Suprapubic skin (tissue), 4 donors: ENCODE measurements around the gene FLOT2. TPM values are rescaled to one million over a fixed set of nuclear protein-coding genes. Genes with fewer than 3 reads are reported as not detected.
A peak's percentile ranks its signal among the peaks of the same experiment; 100 is the strongest.

ENCODE experiments used
- DNase-seq, 2 donors: peaks; one replicate each; pipeline ENCODE4 v3.0.0-alpha.2; 2019; ENCODE audit warnings: low spot score in 2 of 2
- H3K27ac ChIP-seq: fragments of 200-600 bp; sonication (generic); one replicate; pipeline ENCODE4 v1.5.1; 2019
- H3K27me3 ChIP-seq: fragments of 200-600 bp; sonication (generic); one replicate; pipeline ENCODE4 v1.5.1; 2019
- H3K36me3 ChIP-seq: fragments of 200-600 bp; sonication (generic); one replicate; pipeline ENCODE4 v1.5.1; 2019
- H3K4me1 ChIP-seq: fragments of 200-600 bp; sonication (generic); one replicate; pipeline ENCODE4 v1.5.1; 2019
- H3K4me3 ChIP-seq: fragments of 200-600 bp; sonication (generic); one replicate; pipeline ENCODE4 v1.5.1; 2019; ENCODE audit warnings: mild to moderate bottlenecking
- H3K9me3 ChIP-seq: fragments of 200-600 bp; sonication (generic); one replicate; pipeline ENCODE4 v1.5.1; 2019
- CTCF ChIP-seq, 2 donors: fragments of 200-600 bp in 1 of 2; fragments of 450-650 bp in 1 of 2; sonication (generic) in 1 of 2; IDR thresholded peaks; one replicate each; pipeline ENCODE4 v1.5.1; 2016 to 2019; ENCODE audit warnings: antibody characterized with exemption in 2 of 2, mild to moderate bottlenecking in 1 of 2, moderate library complexity in 1 of 2
- EP300 ChIP-seq: sonication (generic); formaldehyde crosslinking; IDR thresholded peaks from one replicate; pipeline ENCODE4 v1.6.1; 2017; ENCODE audit warnings: antibody characterized with exemption
- POLR2A ChIP-seq, 2 donors: fragments of 450-650 bp; IDR thresholded peaks; one replicate each; pipeline ENCODE4 v1.6.1; 2017; ENCODE audit warnings: antibody characterized with exemption in 2 of 2, mild to moderate bottlenecking in 2 of 2, moderate library complexity in 2 of 2
- POLR2AphosphoS5 ChIP-seq, 3 donors: sonication (generic); formaldehyde crosslinking; IDR thresholded peaks; one replicate each; pipeline ENCODE4 v1.6.1; 2017; ENCODE audit warnings: antibody characterized with exemption in 3 of 3
- WGBS: methylation state at CpG from one replicate; pipeline ENCODE4 v1.1.5; 2018; 5-methylcytosine and 5-hydroxymethylcytosine counted together
- total RNA-seq, 4 donors: library from RNA; depleted of rRNA; stranded (reverse); fragments of >200 nt; gene quantifications; one replicate each; pipeline ENCODE4 v1.1.0, GENCODE V29; 2016

FLOT2 gene
- total RNA-seq, 4 donors from 2014 or later: 41.7 to 57.5 (median 52.3) TPM

- Histone ChIP-seq H3K4me3 (no peak overlapping the region), H3K36me3 (peaks cover 97% of the 10 kb centered on the region), H3K27ac (no peak overlapping the region), H3K9me3 (no peaks in the 10 kb centered on the region), H3K27me3 (no peaks in the 10 kb centered on the region), H3K4me1 (peaks cover 8% of the 10 kb centered on the region)
- TF ChIP-seq CTCF (IDR thresholded peaks at IDR 0.05) (peak; percentile 67 to 75), POLR2AphosphoS5 (IDR thresholded peaks at IDR 0.05) (no peak)
- WGBS: 60% methylated on average over 6 of the region's 6 CpGs
- DNase-seq: no peak
Observed at GRCh38 chr17:28916302-28916934, 18.9 kb upstream of the FLOT2 start.

GRCh38 chr17:28912938-28913333, 15.4 kb upstream of the FLOT2 start:
- H3K27me3 ChIP-seq: no peaks in the 10 kb centered on the region
- 91% methylated on average over 4 of the region's 6 CpGs for WGBS
- TF ChIP-seq POLR2A (IDR thresholded peaks at IDR 0.05) (no peak), CTCF (IDR thresholded peaks at IDR 0.05) (no peak), POLR2AphosphoS5 (IDR thresholded peaks at IDR 0.05) (no peak), EP300 (no peak)
- H3K4me1 ChIP-seq: peaks cover 22% of the 10 kb centered on the region
- H3K27ac ChIP-seq: no peak overlapping the region
- H3K36me3 ChIP-seq: peaks cover 95% of the 10 kb centered on the region
- DNase-seq: no peak
- H3K4me3 ChIP-seq: no peak overlapping the region
- H3K9me3 ChIP-seq: no peaks in the 10 kb centered on the region

GRCh38 chr17:28912281-28912937, 14.9 kb upstream of the FLOT2 start:
- Histone ChIP-seq H3K9me3 (no peaks in the 10 kb centered on the region), H3K27me3 (no peaks in the 10 kb centered on the region), H3K36me3 (peaks cover 91% of the 10 kb centered on the region), H3K4me1 (peaks cover 22% of the 10 kb centered on the region), H3K27ac (no peak overlapping the region), H3K4me3 (no peak overlapping the region)
- TF ChIP-seq POLR2AphosphoS5 (IDR thresholded peaks at IDR 0.05) (no peak), EP300 (no peak), POLR2A (IDR thresholded peaks at IDR 0.05) (no peak), CTCF (IDR thresholded peaks at IDR 0.05) (peak in 1 of 2 donors; percentile 13)
- DNase-seq: no peak
- 86% methylated on average over 17 of the region's 20 CpGs for WGBS

GRCh38 chr17:28911411-28912045, 14.0 kb upstream of the FLOT2 start:
- no peak for DNase-seq
- no peak overlapping the region for H3K4me3 ChIP-seq
- TF ChIP-seq EP300 (no peak), POLR2AphosphoS5 (IDR thresholded peaks at IDR 0.05) (no peak), CTCF (IDR thresholded peaks at IDR 0.05) (no peak), POLR2A (IDR thresholded peaks at IDR 0.05) (no peak)
- 94% methylated on average over 9 of the region's 13 CpGs for WGBS
- no peaks in the 10 kb centered on the region for H3K27me3 ChIP-seq
- no peak overlapping the region for H3K27ac ChIP-seq
- H3K9me3 ChIP-seq: no peaks in the 10 kb centered on the region
- peaks cover 91% of the 10 kb centered on the region for H3K36me3 ChIP-seq
- H3K4me1 ChIP-seq: peaks cover 26% of the 10 kb centered on the region

GRCh38 chr17:28910534-28910933, 13.0 kb upstream of the FLOT2 start:
- Histone ChIP-seq H3K9me3 (no peaks in the 10 kb centered on the region), H3K4me1 (peaks cover 26% of the 10 kb centered on the region), H3K27me3 (no peaks in the 10 kb centered on the region), H3K36me3 (peaks cover 93% of the 10 kb centered on the region), H3K4me3 (no peak overlapping the region), H3K27ac (no peak overlapping the region)
- no peak for DNase-seq
- TF ChIP-seq POLR2AphosphoS5 (IDR thresholded peaks at IDR 0.05) (no peak), EP300 (no peak), CTCF (IDR thresholded peaks at IDR 0.05) (no peak), POLR2A (IDR thresholded peaks at IDR 0.05) (no peak)
- 81% methylated on average over 1 of the region's 1 CpG for WGBS
